ENCODE measurements around the gene DOCK1. TPM values are rescaled to one million over a fixed set of nuclear protein-coding genes. Genes with fewer than 3 reads are reported as not detected.
"Not testable (repeated sequence)": the region's sequence is repeated elsewhere in the genome, so short reads cannot be mapped to it uniquely, and the experiment has no call there.

Gene DOCK1
- total RNA-seq, 1 donor from 2014 or later: 72.6 TPM

DNA sequence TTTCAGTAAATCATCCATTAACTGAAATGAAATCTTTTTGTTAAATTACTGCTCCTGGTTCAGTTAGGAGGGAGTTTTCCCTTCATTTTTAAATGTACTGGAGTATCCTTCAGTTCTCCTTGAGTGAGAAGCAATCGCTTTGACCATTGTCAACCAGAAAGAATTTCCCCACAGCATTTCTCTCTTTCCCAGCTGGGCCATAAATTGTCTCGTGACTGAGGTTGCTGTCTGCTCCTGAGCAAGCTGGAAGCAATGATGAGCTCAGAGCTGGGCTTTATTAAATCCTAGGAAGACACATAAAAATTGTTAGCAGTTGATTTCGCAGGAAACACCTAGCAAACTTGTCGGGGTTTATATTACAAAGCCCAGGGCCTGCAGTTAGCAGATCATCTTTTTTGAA lies 393.2 kb downstream of the DOCK1 start:
- TF ChIP-seq EZH2 (IDR thresholded peaks at IDR 0.05) (no peak), EZH2phosphoT487 (IDR thresholded peaks at IDR 0.05) (no peak)
- TF ChIP-seq, protein P1, sequence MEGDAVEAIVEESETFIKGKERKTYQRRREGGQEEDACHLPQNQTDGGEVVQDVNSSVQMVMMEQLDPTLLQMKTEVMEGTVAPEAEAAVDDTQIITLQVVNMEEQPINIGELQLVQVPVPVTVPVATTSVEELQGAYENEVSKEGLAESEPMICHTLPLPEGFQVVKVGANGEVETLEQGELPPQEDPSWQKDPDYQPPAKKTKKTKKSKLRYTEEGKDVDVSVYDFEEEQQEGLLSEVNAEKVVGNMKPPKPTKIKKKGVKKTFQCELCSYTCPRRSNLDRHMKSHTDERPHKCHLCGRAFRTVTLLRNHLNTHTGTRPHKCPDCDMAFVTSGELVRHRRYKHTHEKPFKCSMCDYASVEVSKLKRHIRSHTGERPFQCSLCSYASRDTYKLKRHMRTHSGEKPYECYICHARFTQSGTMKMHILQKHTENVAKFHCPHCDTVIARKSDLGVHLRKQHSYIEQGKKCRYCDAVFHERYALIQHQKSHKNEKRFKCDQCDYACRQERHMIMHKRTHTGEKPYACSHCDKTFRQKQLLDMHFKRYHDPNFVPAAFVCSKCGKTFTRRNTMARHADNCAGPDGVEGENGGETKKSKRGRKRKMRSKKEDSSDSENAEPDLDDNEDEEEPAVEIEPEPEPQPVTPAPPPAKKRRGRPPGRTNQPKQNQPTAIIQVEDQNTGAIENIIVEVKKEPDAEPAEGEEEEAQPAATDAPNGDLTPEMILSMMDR (IDR thresholded peaks at IDR 0.05): no peak
- no peak overlapping the region for H3K4me3 Mint-ChIP-seq
- H3K27me3 Mint-ChIP-seq (ENCODE audit: insufficient read depth, low read depth): no peaks in the 10 kb centered on the region

DNA sequence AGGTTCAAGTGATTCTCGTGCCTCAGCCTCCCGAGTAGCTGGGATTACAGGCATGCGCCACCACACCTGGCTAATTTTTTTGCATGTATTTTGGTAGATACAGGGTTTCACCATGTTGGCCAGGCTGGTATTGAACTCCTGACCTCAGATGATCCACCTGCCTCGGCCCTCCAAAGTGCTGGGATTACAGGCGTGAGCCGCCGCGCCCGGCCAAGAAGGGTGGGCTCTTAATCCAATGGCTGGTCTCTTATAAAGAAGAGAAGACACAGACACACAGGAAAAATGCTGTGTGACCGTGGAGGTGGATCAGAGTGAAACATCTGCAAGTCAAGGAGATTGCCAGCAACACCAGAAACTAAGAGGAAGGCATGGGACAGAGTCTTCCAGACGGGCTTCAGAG lies 394.0 kb downstream of the DOCK1 start:
- not testable (repeated sequence) for H3K36me3 Mint-ChIP-seq; H3K9me3 ChIP-seq (ENCODE audit: low read depth); H3K27me3 ChIP-seq; H3K27ac Mint-ChIP-seq; H3K36me3 ChIP-seq; H3K27ac ChIP-seq; H2AFZ ChIP-seq (replicated peaks); H3K4me1 ChIP-seq; H3K79me2 ChIP-seq (ENCODE audit: low read depth); H3K9ac ChIP-seq; H3K9me3 Mint-ChIP-seq; H3F3A ChIP-seq (ENCODE audit: low read depth); DNase-seq (ENCODE audit: low spot score); H3K4me3 ChIP-seq; H3K4me3 Mint-ChIP-seq; H4K20me1 ChIP-seq (ENCODE audit: low read depth); H3K27me3 Mint-ChIP-seq (ENCODE audit: insufficient read depth, low read depth); H3K4me2 ChIP-seq
- peaks cover 15% of the 10 kb centered on the region for H3K4me1 Mint-ChIP-seq

More for the DNA sequence above, 393.2 kb downstream of the DOCK1 start:
- Histone ChIP-seq H2AFZ (replicated peaks) (no peak overlapping the region), H3K9me3 (ENCODE audit: low read depth) (no peaks in the 10 kb centered on the region), H3K4me3 (no peak overlapping the region), H3K27me3 (no peaks in the 10 kb centered on the region), H3K27ac (no peak overlapping the region), H3K4me1 (peaks cover 10% of the 10 kb centered on the region), H3K9ac (no peak overlapping the region), H3F3A (ENCODE audit: low read depth) (no peaks in the 10 kb centered on the region), H3K79me2 (ENCODE audit: low read depth) (no peaks in the 10 kb centered on the region), H3K4me2 (no peak overlapping the region), H4K20me1 (ENCODE audit: low read depth) (no peaks in the 10 kb centered on the region), H3K36me3 (no peaks in the 10 kb centered on the region)
- Mint-ChIP-seq H3K9me3 (no peaks in the 10 kb centered on the region), H3K27ac (no peak overlapping the region), H3K36me3 (no peaks in the 10 kb centered on the region), H3K4me1 (peaks cover 15% of the 10 kb centered on the region)
- no peak for DNase-seq (ENCODE audit: low spot score)

DNA sequence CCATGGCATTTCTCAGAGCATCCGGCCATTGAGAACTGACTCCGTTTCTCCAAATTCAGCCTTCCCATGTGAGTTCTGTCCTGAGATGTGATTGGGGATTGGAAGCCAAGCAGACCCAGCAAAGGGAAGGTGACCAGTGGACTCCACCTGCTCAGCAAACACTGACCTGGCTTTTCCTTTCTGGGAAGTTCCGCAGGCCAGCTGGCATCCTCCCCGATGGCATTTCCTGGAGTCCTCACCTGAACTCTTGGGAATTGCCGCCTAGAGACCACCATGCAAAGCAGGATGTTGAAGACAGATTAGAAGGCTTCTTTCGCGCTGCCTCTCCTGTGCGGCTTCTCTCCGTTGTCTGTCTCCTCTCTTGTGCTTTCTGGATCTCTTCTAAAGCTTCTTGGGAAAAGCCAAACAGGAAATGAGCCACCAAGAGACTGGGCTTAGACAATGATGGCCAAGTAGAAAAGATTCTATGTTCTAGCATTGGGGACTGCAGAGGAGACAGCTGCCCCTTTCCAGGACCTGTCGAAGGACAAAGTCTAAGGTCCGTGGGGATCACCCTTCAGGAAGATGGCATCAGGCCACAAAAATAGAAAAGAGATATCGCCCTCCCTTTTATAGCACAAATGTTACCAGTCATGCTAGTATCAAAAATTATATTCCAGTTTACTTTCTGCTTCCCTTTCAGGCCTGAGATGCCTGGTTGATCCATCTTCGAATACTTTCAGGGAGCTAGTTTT lies 394.9 kb downstream of the DOCK1 start:
- no peaks in the 10 kb centered on the region for H4K20me1 ChIP-seq (ENCODE audit: low read depth)
- no peak overlapping the region for H3K9ac ChIP-seq
- no peak for DNase-seq (ENCODE audit: low spot score)
- peaks cover 10% of the 10 kb centered on the region for H3K4me1 ChIP-seq
- no peak overlapping the region for H3K27ac Mint-ChIP-seq
- TF ChIP-seq, protein P1 (IDR thresholded peaks at IDR 0.05): no peak
- TF ChIP-seq EZH2 (IDR thresholded peaks at IDR 0.05) (no peak), EZH2phosphoT487 (IDR thresholded peaks at IDR 0.05) (no peak)
- H3K27me3 ChIP-seq: no peaks in the 10 kb centered on the region
- H3K27me3 Mint-ChIP-seq (ENCODE audit: insufficient read depth, low read depth): peaks cover 4% of the 10 kb centered on the region
- no peak overlapping the region for H3K4me2 ChIP-seq
- H3K4me3 ChIP-seq: no peak overlapping the region
- H3K27ac ChIP-seq: no peak overlapping the region
- no peaks in the 10 kb centered on the region for H3F3A ChIP-seq (ENCODE audit: low read depth)
- H3K79me2 ChIP-seq (ENCODE audit: low read depth): no peaks in the 10 kb centered on the region
- H3K9me3 ChIP-seq (ENCODE audit: low read depth): no peaks in the 10 kb centered on the region
- H3K4me1 Mint-ChIP-seq: peaks cover 15% of the 10 kb centered on the region
- no peaks in the 10 kb centered on the region for H3K36me3 Mint-ChIP-seq
- no peak overlapping the region for H3K4me3 Mint-ChIP-seq
- H3K36me3 ChIP-seq: no peaks in the 10 kb centered on the region
- H3K9me3 Mint-ChIP-seq: no peaks in the 10 kb centered on the region
- H2AFZ ChIP-seq (replicated peaks): no peak overlapping the region

DNA sequence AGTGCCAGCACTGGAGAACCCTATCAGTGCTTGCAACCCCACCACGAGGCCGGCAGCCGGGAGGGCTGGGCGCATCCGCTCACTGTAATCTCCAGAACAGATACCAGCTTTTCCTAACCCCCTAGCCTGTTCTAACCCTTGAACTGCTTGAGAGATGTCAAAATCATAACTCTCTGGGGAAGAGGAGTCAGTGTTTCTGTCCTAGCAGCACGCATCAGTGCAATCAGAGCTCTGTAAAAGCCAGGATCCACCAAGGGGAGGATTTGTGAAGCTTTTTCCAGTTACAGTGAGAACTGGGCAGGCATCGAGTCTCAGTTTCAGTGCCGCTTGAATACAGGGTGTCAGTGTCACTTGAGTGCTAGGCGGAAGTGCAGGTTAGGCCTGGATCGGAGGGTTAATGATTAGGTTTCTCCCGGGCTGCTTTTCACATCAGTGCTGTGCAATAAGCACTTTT lies 395.7 kb downstream of the DOCK1 start:
- Histone ChIP-seq H3K27me3 (no peaks in the 10 kb centered on the region), H4K20me1 (ENCODE audit: low read depth) (no peaks in the 10 kb centered on the region), H3K4me1 (peaks cover 7% of the 10 kb centered on the region), H3K9me3 (ENCODE audit: low read depth) (no peaks in the 10 kb centered on the region), H3K79me2 (ENCODE audit: low read depth) (no peaks in the 10 kb centered on the region), H2AFZ (replicated peaks) (no peak overlapping the region), H3K27ac (no peak overlapping the region), H3K4me3 (no peak overlapping the region), H3F3A (ENCODE audit: low read depth) (no peaks in the 10 kb centered on the region), H3K4me2 (no peak overlapping the region), H3K36me3 (no peaks in the 10 kb centered on the region), H3K9ac (no peak overlapping the region)
- H3K9me3 Mint-ChIP-seq: no peaks in the 10 kb centered on the region
- H3K27ac Mint-ChIP-seq: peak overlapping the region; percentile 35
- TF ChIP-seq, protein P1 (IDR thresholded peaks at IDR 0.05): no peak
- TF ChIP-seq EZH2 (IDR thresholded peaks at IDR 0.05) (no peak), EZH2phosphoT487 (IDR thresholded peaks at IDR 0.05) (no peak)
- no peak for DNase-seq (ENCODE audit: low spot score)
- H3K27me3 Mint-ChIP-seq (ENCODE audit: insufficient read depth, low read depth): peaks cover 4% of the 10 kb centered on the region
- no peak overlapping the region for H3K4me3 Mint-ChIP-seq
- no peaks in the 10 kb centered on the region for H3K36me3 Mint-ChIP-seq
- H3K4me1 Mint-ChIP-seq: peaks cover 15% of the 10 kb centered on the region
